GM10248 (cell line): ENCODE measurements around the gene HOXA13.

Experiments used
- CTCF ChIA-PET: fragments of 300-600 bp; sonication (Branson Sonifier 250); formaldehyde crosslinking; extraction: SDS; loops from one replicate; lab custom pipeline; 2021; ENCODE audit warnings: antibody characterized with exemption; lab: Yijun Ruan, JAX
- POLR2A ChIA-PET: fragments of 350-650 bp; sonication (Branson Sonifier 250); formaldehyde crosslinking; extraction: SDS; loops from one replicate; lab custom pipeline; 2020; ENCODE audit warnings: antibody characterized with exemption; lab: Yijun Ruan, JAX
- DNase-seq: peaks from one replicate; pipeline ENCODE4 v3.0.0; 2012; ENCODE audit errors: extremely low spot score
- TF ChIP-seq, protein P1 (sequence below): IDR thresholded peaks from 2 replicates; pipeline ENCODE4 v1.5.1; 2012; ENCODE audit warnings: mild to moderate bottlenecking, low read depth; ENCODE audit errors: extremely low read depth, missing control alignments, control extremely low read depth

The HOXA13 gene

DNA sequence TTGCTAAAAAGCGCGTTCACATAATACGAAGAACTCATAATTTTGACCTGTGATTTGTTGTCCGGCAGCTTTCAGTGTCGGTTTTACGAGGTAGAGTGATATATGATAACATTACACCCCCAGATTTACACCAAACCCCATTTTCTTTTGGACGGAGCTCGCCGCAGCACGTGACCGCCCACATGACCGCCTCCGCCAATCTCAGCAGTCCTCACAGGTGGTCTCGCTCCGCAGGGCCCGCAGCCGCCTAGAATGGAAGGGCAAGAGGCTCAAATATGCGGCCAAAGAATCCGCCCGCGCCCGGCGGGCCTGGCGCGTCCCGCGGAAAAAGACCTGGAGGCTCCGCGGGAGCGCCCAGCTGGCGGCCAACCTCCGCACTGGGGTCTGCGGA lies 43.4 kb downstream of the HOXA13 start, which contains the start of gene HOXA7:
TSS of gene HOXA7 (minus strand) at position 168 of the 391 bp plus-strand sequence. CDS start at position 38, 130 bp downstream.
- ChIA-PET POLR2A (no interaction called here), CTCF (interaction anchor here (1.0 to 1.3 kb wide), 2 partner anchors 300 to 787 kb away, joined by 3 to 5 read pairs; no protein-coding TSS in a partner anchor)
- TF ChIP-seq, protein P1, sequence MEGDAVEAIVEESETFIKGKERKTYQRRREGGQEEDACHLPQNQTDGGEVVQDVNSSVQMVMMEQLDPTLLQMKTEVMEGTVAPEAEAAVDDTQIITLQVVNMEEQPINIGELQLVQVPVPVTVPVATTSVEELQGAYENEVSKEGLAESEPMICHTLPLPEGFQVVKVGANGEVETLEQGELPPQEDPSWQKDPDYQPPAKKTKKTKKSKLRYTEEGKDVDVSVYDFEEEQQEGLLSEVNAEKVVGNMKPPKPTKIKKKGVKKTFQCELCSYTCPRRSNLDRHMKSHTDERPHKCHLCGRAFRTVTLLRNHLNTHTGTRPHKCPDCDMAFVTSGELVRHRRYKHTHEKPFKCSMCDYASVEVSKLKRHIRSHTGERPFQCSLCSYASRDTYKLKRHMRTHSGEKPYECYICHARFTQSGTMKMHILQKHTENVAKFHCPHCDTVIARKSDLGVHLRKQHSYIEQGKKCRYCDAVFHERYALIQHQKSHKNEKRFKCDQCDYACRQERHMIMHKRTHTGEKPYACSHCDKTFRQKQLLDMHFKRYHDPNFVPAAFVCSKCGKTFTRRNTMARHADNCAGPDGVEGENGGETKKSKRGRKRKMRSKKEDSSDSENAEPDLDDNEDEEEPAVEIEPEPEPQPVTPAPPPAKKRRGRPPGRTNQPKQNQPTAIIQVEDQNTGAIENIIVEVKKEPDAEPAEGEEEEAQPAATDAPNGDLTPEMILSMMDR, result no peak
- no peak for DNase-seq

GRCh38 chr7:27155816-27156507 lies 43.9 kb downstream of the HOXA13 start:
- ChIA-PET POLR2A (no interaction called here), CTCF (no interaction called here)
- TF ChIP-seq, protein P1, result no peak
- no peak for DNase-seq

DNA sequence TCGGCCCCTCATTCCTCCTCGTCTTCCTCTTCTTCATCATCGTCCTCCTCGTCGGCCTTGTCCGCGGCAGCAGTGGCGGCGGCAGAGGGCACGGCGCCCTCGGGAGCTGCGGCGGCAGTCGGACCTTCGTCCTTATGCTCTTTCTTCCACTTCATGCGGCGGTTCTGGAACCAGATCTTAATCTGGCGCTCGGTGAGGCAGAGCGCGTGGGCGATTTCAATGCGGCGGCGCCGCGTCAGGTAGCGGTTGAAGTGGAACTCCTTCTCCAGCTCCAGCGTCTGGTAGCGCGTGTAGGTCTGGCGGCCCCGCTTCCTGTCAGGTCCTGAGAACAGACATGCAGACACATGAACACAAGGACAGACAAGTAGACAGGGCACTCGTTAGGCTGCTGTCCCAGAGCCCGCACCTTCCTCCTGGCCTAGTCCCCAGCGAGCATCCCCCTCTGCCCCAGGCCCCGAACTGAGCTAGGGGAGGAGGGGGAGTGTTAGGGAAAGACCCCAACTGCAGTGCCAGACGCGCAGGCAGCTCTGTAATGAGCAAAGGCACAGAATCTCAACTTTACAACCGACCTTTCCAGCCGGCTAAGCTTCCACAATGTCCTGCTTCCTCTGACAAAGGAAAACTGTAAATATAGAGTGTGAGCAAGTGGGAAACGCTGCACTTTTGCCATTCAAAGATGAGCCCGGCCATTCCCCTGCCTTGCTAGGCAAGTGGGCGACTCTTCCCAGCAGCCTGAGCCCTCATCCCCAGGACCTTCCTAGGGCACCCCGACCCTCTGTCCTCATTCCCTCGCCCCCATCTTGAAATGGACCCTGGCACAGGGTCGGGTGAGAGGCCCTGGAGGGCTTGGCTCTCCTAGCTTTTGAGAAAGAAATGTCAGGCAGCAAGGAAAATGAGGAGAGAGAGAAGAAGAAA lies 44.7 kb downstream of the HOXA13 start:
- no peak for DNase-seq
- ChIA-PET CTCF (no interaction called here), POLR2A (no interaction called here)
- TF ChIP-seq, protein P1, result no peak

- ChIA-PET POLR2A (no interaction called here), CTCF (interaction anchor here (1.0 kb wide), 1 partner anchor 11 kb away, joined by 4 read pairs; the partner anchor contains the start of gene HOXA5)
- TF ChIP-seq, protein P1, result no peak
- DNase-seq, result no peak
Measured at GRCh38 chr7:27154369-27154768, 45.5 kb downstream of the HOXA13 start.

DNA sequence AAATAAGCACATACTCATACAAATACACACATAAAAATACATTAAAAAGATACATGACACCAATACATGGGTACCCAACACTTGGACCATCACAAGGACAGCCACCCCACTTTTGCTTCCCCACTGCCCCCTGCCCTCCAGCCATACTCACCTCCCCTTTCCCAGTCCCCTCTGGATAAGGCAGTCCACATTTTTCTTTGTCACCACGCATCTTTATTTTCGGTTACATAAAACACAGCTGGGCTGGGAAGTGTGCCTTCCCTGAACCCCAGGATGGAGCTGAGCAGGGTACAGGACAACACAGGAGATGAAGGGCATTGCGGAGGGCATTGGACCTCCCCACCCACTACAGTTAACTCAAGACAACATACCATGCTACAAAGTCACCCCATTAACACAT lies 46.4 kb downstream of the HOXA13 start:
- POLR2A ChIA-PET, result no interaction called here
- TF ChIP-seq, protein P1, result no peak
- CTCF ChIA-PET, result interaction anchor here (1.0 to 5.8 kb wide), 2 partner anchors 8 to 11 kb away, joined by 4 to 59 read pairs; partner anchors contain the start of gene HOXA5
- DNase-seq, result no peak

GRCh38 chr7:27152816-27153442 lies 47.0 kb downstream of the HOXA13 start:
- TF ChIP-seq, protein P1, result no peak
- ChIA-PET POLR2A (no interaction called here), CTCF (interaction anchor here (0.8 to 5.8 kb wide), 3 partner anchors 9 to 495 kb away, joined by 3 to 59 read pairs (median 3); no protein-coding TSS in a partner anchor)
- DNase-seq, result no peak
